B cell (primary cell): ENCODE data around the gene ARPC2. TPM values are rescaled to one million over a fixed set of nuclear protein-coding genes. Genes with fewer than 3 reads are reported as not detected.

ENCODE experiments used
- ATAC-seq: fragments of 200-7000 bp; cut with Tn5 transposase; one replicate; pipeline ENCODE4 v1.10.0; 2021; ENCODE audit warnings: low read depth, mild to moderate bottlenecking, moderate number of reproducible peaks, moderate library complexity
- CTCF ChIA-PET: fragments of 350-600 bp; sonication (Branson Sonifier 250); formaldehyde crosslinking; loops from one replicate; lab custom pipeline; 2021; ENCODE audit warnings: antibody characterized with exemption, inconsistent platforms; lab: Charles Lee
- POLR2A ChIA-PET: fragments of 350-600 bp; sonication (Branson Sonifier 250); formaldehyde crosslinking; loops from one replicate; lab custom pipeline; 2021; ENCODE audit warnings: antibody characterized with exemption; lab: Charles Lee
- DNase-seq: peaks from one replicate; pipeline ENCODE4 v3.0.0; 2013
- H2AFZ ChIP-seq: 2 replicates; pipeline ENCODE4 v1.6.1; 2012; ENCODE audit warnings: mild to moderate bottlenecking, low read depth, low read length; ENCODE audit not compliant: insufficient read depth, poor library complexity, severe bottlenecking
- H3K27ac ChIP-seq, 2 donors: 1 replicate in 1 of 2; 2 replicates in 1 of 2; pipeline ENCODE4 v1.5.1; 2012 to 2013; ENCODE audit warnings: low read length in 2 of 2, mild to moderate bottlenecking in 2 of 2, moderate library complexity in 1 of 2
- H3K27me3 ChIP-seq, 4 experiments: fragments of 200-600 bp in 1 of 4; sonication (generic) in 1 of 4; replicated peaks in 1 of 4; 1 replicate in 2 of 4; 2 replicates in 2 of 4; pipeline versions ENCODE4 v1.6.1 to v1.7.0; 2013 to 2016; ENCODE audit warnings: low read length in 3 of 4, mild to moderate bottlenecking in 2 of 4, mixed read lengths in 1 of 4, moderate library complexity in 1 of 4; ENCODE audit not compliant: insufficient read depth in 4 of 4, control insufficient read depth in 3 of 4; ENCODE audit errors: control extremely low read depth in 1 of 4
- H3K36me3 ChIP-seq, 2 experiments: replicated peaks in 1 of 2; 1 replicate in 1 of 2; 2 replicates in 1 of 2; pipeline versions ENCODE4 v1.6.1 to v1.7.1; 2013; ENCODE audit warnings: low read length in 1 of 2; ENCODE audit not compliant: insufficient read depth in 2 of 2, control insufficient read depth in 1 of 2; ENCODE audit errors: control extremely low read depth in 1 of 2, extremely low read depth in 1 of 2
- H3K4me1 ChIP-seq, 2 donors: fragments of 200-600 bp in 1 of 2; sonication (generic) in 1 of 2; 1 replicate in 1 of 2; 2 replicates in 1 of 2; pipeline versions ENCODE4 v1.5.1 to v1.6.1; 2013 to 2017; ENCODE audit warnings: low read length in 2 of 2; ENCODE audit not compliant: control insufficient read depth in 2 of 2, insufficient read depth in 2 of 2
- H3K4me2 ChIP-seq: replicated peaks from 2 replicates; pipeline ENCODE3; 2012; ENCODE audit warnings: mild to moderate bottlenecking, low read depth, low read length; ENCODE audit not compliant: poor library complexity, severe bottlenecking
- H3K4me3 ChIP-seq, 5 experiments: fragments of 200-600 bp in 1 of 5; sonication (generic) in 1 of 5; 1 replicate in 3 of 5; 2 replicates in 2 of 5; pipeline versions ENCODE4 v1.5.1 to v1.7.0; 2011 to 2016; ENCODE audit warnings: low read length in 4 of 5, mild to moderate bottlenecking in 4 of 5, low read depth in 2 of 5, control low read depth in 1 of 5, moderate library complexity in 1 of 5; ENCODE audit not compliant: insufficient read depth in 1 of 5; ENCODE audit errors: control extremely low read depth in 1 of 5, extremely low read depth in 1 of 5
- H3K79me2 ChIP-seq: fragments of 200-600 bp; sonication (generic); one replicate; pipeline ENCODE4 v1.6.0; 2016; ENCODE audit warnings: low read length; ENCODE audit not compliant: control insufficient read depth, insufficient read depth
- H3K9ac ChIP-seq: fragments of 200-600 bp; sonication (generic); 2 replicates; pipeline ENCODE4 v1.6.1; 2017; ENCODE audit warnings: mild to moderate bottlenecking, low read length, moderate library complexity
- H3K9me3 ChIP-seq, 3 donors: one replicate each; pipeline versions ENCODE4 v1.6.1 to v1.7.1; 2013; ENCODE audit warnings: low read length in 2 of 3; ENCODE audit not compliant: control insufficient read depth in 2 of 3, insufficient read depth in 1 of 3; ENCODE audit errors: control extremely low read depth in 1 of 3
- H4K20me1 ChIP-seq: 2 replicates; pipeline ENCODE4 v1.6.0; 2012; ENCODE audit warnings: mild to moderate bottlenecking, low read length; ENCODE audit not compliant: insufficient read depth, control insufficient read depth, poor library complexity, severe bottlenecking
- H3K27ac Mint-ChIP-seq: one replicate; pipeline ENCODE4 v1.8.0; 2021; ENCODE audit warnings: mixed read lengths
- H3K27me3 Mint-ChIP-seq: one replicate; pipeline ENCODE4 v1.8.0; 2021; ENCODE audit warnings: mixed read lengths
- H3K4me1 Mint-ChIP-seq: one replicate; pipeline ENCODE4 v1.8.0; 2021; ENCODE audit warnings: mixed read lengths
- H3K4me3 Mint-ChIP-seq: one replicate; pipeline ENCODE4 v1.8.0; 2021; ENCODE audit warnings: mixed read lengths
- H3K9me3 Mint-ChIP-seq: one replicate; pipeline ENCODE4 v1.8.0; 2022; ENCODE audit warnings: mixed read lengths; ENCODE audit not compliant: insufficient read depth
- CTCF ChIP-seq: fragments of 200-600 bp; IDR thresholded peaks from one replicate; pipeline ENCODE4 v1.8.0; 2022; ENCODE audit warnings: antibody characterized with exemption, mild to moderate bottlenecking
- EZH2 ChIP-seq: IDR thresholded peaks from 2 replicates; pipeline ENCODE4 v1.6.1; 2012; ENCODE audit warnings: borderline replicate concordance, low read depth, mild to moderate bottlenecking, moderate library complexity, low read length; ENCODE audit not compliant: insufficient read depth, poor library complexity, severe bottlenecking
- WGBS: methylation state at CpG from one replicate; pipeline ENCODE4 v1.1.5; 2013; ENCODE audit warnings: missing lambda C conversion rate; ENCODE audit not compliant: insufficient coverage; 5-methylcytosine and 5-hydroxymethylcytosine counted together
- intact Hi-C: fragments of 100-400 bp; cut with micrococcal nuclease; formaldehyde crosslinking; loops from one replicate; pipeline ENCODE4 v1.10.0; 2022
- polyA plus RNA-seq: library from polyadenylated mRNA; depleted of rRNA; stranded (reverse); fragments of >200 nt; gene quantifications from 2 replicates; pipeline ENCODE4 v1.2.3, GENCODE V29; 2012
- total RNA-seq, 2 donors: library from RNA; stranded (reverse); fragments of 120-200 nt in 1 of 2; gene quantifications; 1 replicate in 1 of 2; 2 replicates in 1 of 2; pipeline versions ENCODE4 v1.2.3 to v1.2.4, GENCODE V29; 2013 to 2022

ARPC2 gene
- total and polyA plus RNA-seq, 2 donors (not counting 1 experiment from before 2014, with no cell fraction given): 314 to 343 TPM

GRCh38 chr2:218286570-218287459, 69.8 kb downstream of the ARPC2 start:
- peak; percentile 94 for DNase-seq
- no peaks in the 10 kb centered on the region for H3K9me3 ChIP-seq
- Mint-ChIP-seq H3K9me3 (no peaks in the 10 kb centered on the region), H3K27me3 (no peaks in the 10 kb centered on the region), H3K4me3 (peak overlapping the region; percentile 86), H3K4me1 (peaks cover 86% of the 10 kb centered on the region), H3K27ac (peak overlapping the region; percentile 96)
- CTCF ChIA-PET: interaction anchor here (0.5 to 15.5 kb wide), 14 partner anchors 9 to 321 kb away, joined by 3 to 331 read pairs (median 5); partner anchors contain the start of genes AAMP, CATIP, PLCD4 and PNKD
- POLR2A ChIA-PET: interaction anchor here (0.9 to 3.3 kb wide), 7 partner anchors 9 to 114 kb away, joined by 3 to 36 read pairs (median 4); partner anchors contain the start of genes AAMP and PNKD
- H2AFZ ChIP-seq: peak overlapping the region; percentile 1
- H3K27ac ChIP-seq: peak overlapping the region; percentile 97 to 99
- intact Hi-C loops: loop anchor here (1.0 kb wide), 1 partner anchor 15 kb away; no protein-coding TSS in a partner anchor
- H3K9ac ChIP-seq: peak overlapping the region; percentile 69
- H3K4me3 ChIP-seq: peak overlapping the region; percentile 26 to 64 (median 54)
- H3K4me2 ChIP-seq: peak overlapping the region; percentile 92
- H3K79me2 ChIP-seq: peaks cover 97% of the 10 kb centered on the region
- peaks cover 23% of the 10 kb centered on the region for H4K20me1 ChIP-seq
- WGBS: 11% methylated on average over 9 of the region's 11 CpGs
- peaks cover 79 to 98% of the 10 kb centered on the region in 2 donors for H3K4me1 ChIP-seq
- no peak for TF ChIP-seq CTCF
- TF ChIP-seq EZH2: no peak
- H3K36me3 ChIP-seq: peaks cover 0 to 26% of the 10 kb centered on the region in 2 experiments
- peak; percentile 56 for ATAC-seq
- H3K27me3 ChIP-seq: no peaks in the 10 kb centered on the region
